A549 treated with AZD9567 at 1 μM for 4 hours (cell line): Measurements from ENCODE around the gene ZNF780A. TPM values are rescaled to one million over a fixed set of nuclear protein-coding genes. Genes with fewer than 3 reads are reported as not detected.

Source experiments
- total RNA-seq: library from RNA; stranded (reverse); fragments of 200-300 nt; extraction: Qiagen RNA extraction; gene quantifications from 5 replicates; pipeline ENCODE4 v1.2.3, GENCODE V29; 2022; ENCODE audit not compliant: insufficient read depth

ZNF780A gene
- total RNA-seq, result 26.1 to 36.4 TPM (median 29.9 TPM) in 5 replicates

GRCh38 chr19:40090241-40091204 lies at the start of gene ZNF780A:
Gene ZNF780A, minus strand, starts transcription at chr19:40090943. Its CDS starts 6,190 bp downstream, at chr19:40084753.

GRCh38 chr19:40055832-40056504 lies 34.8 kb downstream of the ZNF780A start, which contains the start of gene ZNF780B:
Gene ZNF780B, minus strand, starts transcription at chr19:40056231. Its CDS starts 5,899 bp downstream, at chr19:40050332.

Other genes with a start within 250 kb of the ZNF780A start
- 671 to 741 TPM (median 735 TPM) in 5 replicates for gene FBL, start 244.6 kb downstream of the ZNF780A start, total RNA-seq
- gene FCGBP, start 156.3 kb downstream of the ZNF780A start, total RNA-seq, result 0.69 to 1.2 TPM (median 0.86 TPM) in 5 replicates
- gene PSMC4, start 119.8 kb downstream of the ZNF780A start, total RNA-seq, result 252 to 298 TPM (median 272 TPM) in 5 replicates
- gene ZNF546, start 93.9 kb downstream of the ZNF780A start, total RNA-seq, result 1.4 to 2.2 TPM (median 1.6 TPM) in 5 replicates
- 2.6 to 6.4 TPM (median 4.8 TPM) in 5 replicates for gene ZNF780B, start 34.7 kb downstream of the ZNF780A start, total RNA-seq
- 5.7 to 13.7 TPM (median 12.8 TPM) in 5 replicates for gene MAP3K10, start 100.5 kb upstream of the ZNF780A start, total RNA-seq
- 0.37 to 0.94 TPM (median 0.56 TPM) in 4 of 5 replicates, not detected in the other for gene TTC9B, start 127.4 kb upstream of the ZNF780A start, total RNA-seq
- 0.11 to 0.31 TPM (median 0.22 TPM) in 4 of 5 replicates, not detected in the other for gene CCNP, start 135.7 kb upstream of the ZNF780A start, total RNA-seq
- gene AKT2, start 194.4 kb upstream of the ZNF780A start, total RNA-seq, result 124 to 171 TPM (median 166 TPM) in 5 replicates